GM21529 (cell line): ENCODE data around the gene TMEM220.

Experiments
- ATAC-seq: cut with Tn5 transposase; IDR thresholded peaks from one replicate; pipeline ENCODE4 v1.9.1; 2021; ENCODE audit not compliant: unreplicated experiment

TMEM220 gene

DNA sequence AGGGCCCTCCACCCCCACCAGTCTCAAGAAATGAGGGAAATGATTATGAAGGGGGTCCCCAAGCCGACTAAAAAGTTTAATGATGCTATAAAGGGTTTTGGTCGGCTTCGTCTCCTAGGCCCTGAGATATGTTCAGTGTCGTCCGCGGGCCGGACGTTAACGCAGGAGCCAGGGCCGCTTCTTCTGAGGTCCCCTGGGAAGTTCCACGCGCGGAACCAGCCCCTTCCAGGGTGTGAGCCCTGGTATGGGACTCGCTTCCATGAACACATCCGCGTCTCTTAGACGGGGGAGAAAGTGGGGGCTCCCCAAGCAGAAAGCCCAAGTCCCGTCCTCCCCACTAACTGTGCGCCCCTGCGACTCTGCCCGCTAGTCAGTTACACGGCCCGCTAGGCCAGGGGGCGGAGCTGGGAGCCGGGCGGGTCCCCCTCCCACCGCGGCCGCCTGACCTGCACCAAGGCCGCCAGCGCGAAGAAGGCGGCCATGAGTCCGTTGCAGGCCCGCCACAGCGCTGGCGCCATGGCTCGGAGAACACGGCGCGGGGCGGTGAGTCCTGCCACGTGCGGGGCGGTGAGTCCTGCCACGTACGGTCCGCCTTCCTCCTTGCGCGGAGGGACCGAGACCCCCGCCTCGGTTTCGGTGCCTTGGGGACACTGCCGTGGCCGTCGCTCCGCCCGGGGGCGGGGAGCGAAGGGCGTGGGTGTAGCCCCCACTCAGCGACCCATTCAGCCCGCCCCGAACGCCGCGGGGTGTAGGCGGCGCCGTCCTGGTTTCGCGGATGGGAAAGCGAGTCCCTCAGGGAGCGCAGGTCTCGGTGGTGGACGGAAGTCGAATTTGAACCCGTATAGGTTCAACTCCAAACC, at the start of gene TMEM220:
TSS of gene TMEM220 (minus strand) at position 690 of the 860 bp plus-strand sequence. CDS start at position 518, 172 bp downstream.
- ATAC-seq: peak; percentile 67

- no peak for ATAC-seq
These were observed 49.8 kb upstream of the TMEM220 start for GRCh38 chr17:10779609-10780008.

- no peak for ATAC-seq
These were observed 48.1 kb upstream of the TMEM220 start for GRCh38 chr17:10777890-10778289.

DNA sequence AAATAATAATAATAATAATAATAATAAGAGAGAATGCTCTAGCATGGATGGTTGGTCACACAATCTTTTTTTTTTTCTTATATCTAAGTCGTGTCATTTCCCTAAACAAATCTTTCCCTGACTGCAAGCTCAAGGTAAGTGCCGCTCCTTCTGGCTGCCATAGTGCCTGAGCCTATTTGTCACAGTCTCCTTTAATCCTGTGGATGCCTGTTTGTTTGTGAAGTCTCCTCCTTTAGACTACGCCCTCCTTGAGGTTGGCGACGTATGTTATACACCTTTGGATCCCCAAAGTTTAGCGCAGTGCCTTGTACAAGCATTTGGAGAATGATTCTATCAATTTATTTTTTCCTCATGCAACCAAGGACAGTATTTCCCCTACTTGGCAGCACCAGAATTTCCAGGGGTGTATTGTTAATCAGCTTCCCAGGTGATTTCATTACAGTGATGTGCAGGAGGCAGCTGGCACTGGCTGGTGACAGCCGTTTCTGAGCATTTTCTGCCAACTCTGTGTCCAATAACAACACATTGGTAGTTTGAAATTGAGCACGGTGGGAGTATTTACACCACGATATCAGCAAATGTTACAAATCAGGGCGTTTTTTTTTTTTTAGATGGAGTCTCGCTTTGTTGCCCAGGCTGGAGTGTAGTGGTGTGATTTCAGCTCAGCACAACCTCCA, 47.4 kb upstream of the TMEM220 start:
- no peak for ATAC-seq

- ATAC-seq: no peak
These were observed 46.6 kb upstream of the TMEM220 start for GRCh38 chr17:10776381-10776780.

DNA sequence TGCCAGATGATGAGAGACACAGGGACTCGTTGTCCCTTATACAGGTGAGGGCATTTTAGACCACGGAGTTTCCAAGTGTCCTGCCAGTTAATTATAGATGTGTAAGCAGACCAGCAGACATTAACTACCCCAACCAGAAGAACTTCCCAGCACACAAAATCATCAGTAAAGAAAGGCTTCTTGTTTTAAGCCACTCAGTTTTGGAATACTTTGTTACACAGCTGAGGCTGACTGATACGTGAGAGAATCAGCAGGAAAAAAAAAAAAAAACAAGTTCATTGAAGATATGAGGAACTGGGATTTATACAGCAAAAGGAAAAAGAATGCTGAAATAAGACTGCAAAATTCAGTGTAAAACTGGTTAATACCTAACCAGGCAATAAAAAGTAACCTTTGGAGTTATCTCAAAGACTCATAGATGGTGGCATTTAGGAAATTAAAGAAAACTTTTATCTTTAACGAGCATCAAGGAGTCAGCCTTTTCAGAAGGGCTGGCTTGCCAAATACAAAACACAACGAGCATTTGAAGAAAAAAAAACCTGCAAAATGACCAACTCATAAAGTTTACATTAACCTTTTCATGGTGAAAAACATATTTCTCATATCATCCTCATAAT, 46.0 kb upstream of the TMEM220 start:
- no peak for ATAC-seq

- no peak for ATAC-seq
These were observed 45.2 kb upstream of the TMEM220 start for GRCh38 chr17:10775058-10775457.

DNA sequence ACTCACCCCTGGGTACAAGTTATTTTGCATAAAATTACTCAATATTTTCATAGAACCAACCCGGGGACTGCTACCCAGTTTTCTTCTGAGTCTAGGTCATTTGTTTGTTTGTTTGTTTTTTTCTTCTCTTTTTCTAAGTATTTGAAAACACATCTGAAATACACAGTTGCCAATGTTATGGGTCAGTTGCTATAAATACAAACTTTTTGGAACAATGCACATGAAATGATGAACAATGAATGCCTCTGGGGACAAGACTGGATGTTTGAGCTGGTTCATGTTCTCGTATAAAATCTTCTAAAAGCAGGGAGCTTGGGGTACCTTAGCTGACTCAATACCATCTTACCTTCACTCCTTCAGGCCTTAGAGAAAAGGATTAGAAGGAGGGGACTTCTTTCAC, 43.6 kb upstream of the TMEM220 start:
- ATAC-seq: no peak

DNA sequence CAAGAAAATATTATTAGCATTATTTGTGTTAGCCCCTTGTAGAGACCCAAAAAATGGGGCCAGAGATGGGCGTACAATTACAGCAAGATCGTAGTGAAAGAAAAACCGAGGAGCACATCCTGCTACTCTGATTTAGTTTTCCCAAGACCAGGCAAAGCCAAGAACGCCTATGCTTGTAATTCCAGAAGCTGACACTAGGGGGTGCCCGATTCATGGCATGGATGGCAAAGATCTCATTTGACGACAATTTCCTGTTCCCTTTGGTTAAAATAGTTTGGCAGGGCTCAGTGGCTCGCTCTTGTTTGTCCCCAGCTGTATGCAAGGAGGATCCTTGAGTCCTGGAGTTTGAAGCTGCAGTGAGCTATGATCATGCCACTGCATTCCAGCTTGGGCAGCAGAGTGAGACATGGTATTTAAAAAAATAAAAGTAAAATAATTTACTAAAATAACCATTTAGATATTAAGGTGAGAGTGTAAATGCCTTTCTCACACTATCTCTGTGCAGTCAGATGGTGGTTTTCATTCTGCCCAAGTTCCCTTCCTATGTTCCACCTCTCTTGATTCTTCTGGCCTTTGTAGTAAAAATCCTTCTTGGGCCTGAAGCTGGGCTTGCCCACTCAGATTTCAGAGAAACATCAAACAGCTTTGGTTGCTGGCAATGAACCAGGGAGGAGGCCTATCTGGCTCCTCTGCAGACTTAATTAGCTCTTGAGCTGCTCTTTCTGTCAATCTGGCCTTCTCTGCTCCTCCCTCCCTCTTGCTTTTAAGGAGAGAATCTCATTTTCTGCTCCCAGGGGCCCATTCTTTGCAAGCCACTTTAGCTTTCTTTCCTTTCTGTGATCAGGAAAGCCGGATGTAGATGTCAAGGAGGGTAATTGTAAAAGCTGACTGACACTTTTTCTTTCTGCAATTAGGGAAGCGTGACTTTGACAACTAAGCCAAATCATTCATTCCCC, 42.9 kb upstream of the TMEM220 start:
- ATAC-seq: no peak

DNA sequence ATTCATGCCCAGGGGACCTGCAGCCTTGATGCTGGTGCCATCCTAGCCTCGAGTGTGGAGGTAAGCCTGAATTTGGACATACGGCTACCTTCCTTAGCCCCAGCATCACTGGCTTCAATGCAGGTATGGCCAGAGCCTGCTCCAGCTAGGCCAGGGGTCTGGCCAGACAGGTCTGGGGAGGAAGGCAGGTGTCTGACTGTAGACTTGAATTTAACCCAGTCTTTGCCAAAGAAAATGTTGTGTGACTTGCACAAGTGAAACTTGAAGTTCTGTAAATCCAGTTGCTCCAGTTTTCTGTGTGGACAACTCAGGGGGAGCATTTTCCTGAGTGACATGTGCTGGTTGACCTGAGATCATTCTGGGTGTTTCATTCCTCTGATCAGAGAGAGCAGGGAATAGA, 41.3 kb upstream of the TMEM220 start:
- ATAC-seq: no peak

- no peak for ATAC-seq
These were observed 40.0 kb upstream of the TMEM220 start for GRCh38 chr17:10769840-10770239.

GRCh38 chr17:10768750-10769251, 39.0 kb upstream of the TMEM220 start:
- no peak for ATAC-seq

- no peak for ATAC-seq
These were observed 37.4 kb upstream of the TMEM220 start for GRCh38 chr17:10767232-10767631.

GRCh38 chr17:10762037-10762436, 32.2 kb upstream of the TMEM220 start:
- no peak for ATAC-seq

- no peak for ATAC-seq
These were observed 31.5 kb upstream of the TMEM220 start for GRCh38 chr17:10761281-10761680.

- ATAC-seq: no peak
These were observed 28.2 kb upstream of the TMEM220 start for GRCh38 chr17:10758062-10758461.

GRCh38 chr17:10757647-10758046, 27.8 kb upstream of the TMEM220 start:
- ATAC-seq: no peak

- no peak for ATAC-seq
These were observed 27.2 kb upstream of the TMEM220 start for GRCh38 chr17:10757067-10757466.

GRCh38 chr17:10756619-10757018, 26.8 kb upstream of the TMEM220 start:
- no peak for ATAC-seq

- ATAC-seq: no peak
These were observed 26.4 kb upstream of the TMEM220 start for GRCh38 chr17:10756185-10756584.
